ENCODE measurements around the gene CDC27. TPM values are rescaled to one million over a fixed set of nuclear protein-coding genes. Genes with fewer than 3 reads are reported as not detected.
A peak's percentile ranks its signal among the peaks of the same experiment; 100 is the strongest.
"Not testable (repeated sequence)": the region's sequence is repeated elsewhere in the genome, so short reads cannot be mapped to it uniquely, and the experiment has no call there.

CDC27 gene
- total RNA-seq, 1 donor from 2014 or later: 93.2 TPM

- no peak for DNase-seq (ENCODE audit: low read depth)
Observed at GRCh38 chr17:47135235-47135634, 53.9 kb downstream of the CDC27 start.

GRCh38 chr17:47134354-47134753, 54.7 kb downstream of the CDC27 start:
- DNase-seq (ENCODE audit: low read depth): not testable (repeated sequence)

- DNase-seq (ENCODE audit: low read depth): no peak
Observed at GRCh38 chr17:47131761-47132160, 57.3 kb downstream of the CDC27 start.

GRCh38 chr17:47126835-47127234, 62.3 kb downstream of the CDC27 start:
- DNase-seq (ENCODE audit: low read depth): not testable (repeated sequence)

- DNase-seq (ENCODE audit: low read depth): not testable (repeated sequence)
Observed at GRCh38 chr17:47123262-47123661, 65.8 kb downstream of the CDC27 start.

- DNase-seq (ENCODE audit: low read depth): peak; percentile 48
Observed at GRCh38 chr17:47120521-47121095, 68.5 kb downstream of the CDC27 start.

- peak; percentile 24 for DNase-seq (ENCODE audit: low read depth)
Observed at GRCh38 chr17:47119746-47120520, 69.2 kb downstream of the CDC27 start.

GRCh38 chr17:47117386-47117785, 71.7 kb downstream of the CDC27 start:
- no peak for DNase-seq (ENCODE audit: low read depth)

GRCh38 chr17:47106130-47106529, 83.0 kb downstream of the CDC27 start:
- DNase-seq (ENCODE audit: low read depth): no peak

- peak; percentile 58 for DNase-seq (ENCODE audit: low read depth)
Observed at GRCh38 chr17:47105246-47105645, 83.8 kb downstream of the CDC27 start.

- DNase-seq (ENCODE audit: low read depth): no peak
Observed at GRCh38 chr17:47102914-47103313, 86.2 kb downstream of the CDC27 start.

GRCh38 chr17:47099987-47100711, 88.9 kb downstream of the CDC27 start:
- DNase-seq (ENCODE audit: low read depth): peak; percentile 94

GRCh38 chr17:47099451-47099986, 89.6 kb downstream of the CDC27 start:
- no peak for DNase-seq (ENCODE audit: low read depth)

GRCh38 chr17:47096343-47096742, 92.8 kb downstream of the CDC27 start:
- DNase-seq (ENCODE audit: low read depth): no peak

GRCh38 chr17:47095268-47095667, 93.8 kb downstream of the CDC27 start:
- DNase-seq (ENCODE audit: low read depth): no peak

GRCh38 chr17:47087093-47087492, 102.0 kb downstream of the CDC27 start:
- no peak for DNase-seq (ENCODE audit: low read depth)

- DNase-seq (ENCODE audit: low read depth): no peak
Observed at GRCh38 chr17:47085736-47086135, 103.4 kb downstream of the CDC27 start.

- DNase-seq (ENCODE audit: low read depth): no peak
Observed at GRCh38 chr17:47078801-47079200, 110.3 kb downstream of the CDC27 start.

GRCh38 chr17:47077576-47077975, 111.5 kb downstream of the CDC27 start:
- DNase-seq (ENCODE audit: low read depth): no peak

- no peak for DNase-seq (ENCODE audit: low read depth)
Observed at GRCh38 chr17:47076171-47076570, 112.9 kb downstream of the CDC27 start.

GRCh38 chr17:47074361-47074760, 114.7 kb downstream of the CDC27 start:
- DNase-seq (ENCODE audit: low read depth): not testable (repeated sequence)

- peak; percentile 69 for DNase-seq (ENCODE audit: low read depth)
Observed at GRCh38 chr17:47073629-47074028, 115.5 kb downstream of the CDC27 start.
